Dermis microvascular lymphatic vessel endothelial cell (primary cell): ENCODE data around the gene CCDC47. TPM values are rescaled to one million over a fixed set of nuclear protein-coding genes. Genes with fewer than 3 reads are reported as not detected.

Experiments
- DNase-seq, 2 donors: peaks; one replicate each; pipeline versions ENCODE4 v3.0.0 to v3.0.0-alpha.2; 2010; ENCODE audit warnings: low read depth in 2 of 2
- total RNA-seq: library from RNA; depleted of rRNA; stranded (reverse); fragments of >200 nt; gene quantifications from 2 replicates; pipeline ENCODE4 v1.2.1, GENCODE V29; 2014

Gene CCDC47
- total RNA-seq, 1 donor from 2014 or later, result 65.2 TPM

- DNase-seq, result peak in 1 of 2 donors; percentile 73
Measured at GRCh38 chr17:63698886-63699637, 74.3 kb downstream of the CCDC47 start.

DNA sequence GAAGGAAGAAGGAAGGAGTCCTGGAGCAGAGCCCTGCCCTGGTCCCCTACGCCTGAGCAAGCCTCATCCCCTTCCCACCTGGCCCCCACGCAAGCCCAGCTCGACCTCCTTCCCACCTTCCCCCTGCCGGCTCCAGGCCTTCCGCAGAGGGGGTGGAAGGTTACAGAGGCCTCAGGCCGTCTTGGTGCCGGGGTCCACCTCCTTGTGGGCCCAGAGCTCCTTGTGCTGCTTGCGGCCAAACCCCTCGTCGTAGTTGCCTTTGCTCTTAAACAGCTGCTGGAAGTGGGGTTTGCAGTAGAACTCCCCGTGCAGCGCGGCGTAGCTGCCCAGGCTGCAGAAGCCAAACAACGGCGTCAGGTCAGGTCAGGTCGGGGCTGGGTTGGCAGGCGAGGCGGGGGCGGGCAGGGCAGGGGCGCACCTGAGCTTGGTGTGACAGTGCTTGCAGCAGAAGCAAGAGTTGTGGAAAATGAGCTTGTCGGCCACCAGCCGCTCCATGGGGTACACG lies 75.0 kb downstream of the CCDC47 start:
- DNase-seq, result no peak

GRCh38 chr17:63697341-63698286 lies 75.8 kb downstream of the CCDC47 start:
- DNase-seq, result peak in 1 of 2 donors; percentile 65

DNA sequence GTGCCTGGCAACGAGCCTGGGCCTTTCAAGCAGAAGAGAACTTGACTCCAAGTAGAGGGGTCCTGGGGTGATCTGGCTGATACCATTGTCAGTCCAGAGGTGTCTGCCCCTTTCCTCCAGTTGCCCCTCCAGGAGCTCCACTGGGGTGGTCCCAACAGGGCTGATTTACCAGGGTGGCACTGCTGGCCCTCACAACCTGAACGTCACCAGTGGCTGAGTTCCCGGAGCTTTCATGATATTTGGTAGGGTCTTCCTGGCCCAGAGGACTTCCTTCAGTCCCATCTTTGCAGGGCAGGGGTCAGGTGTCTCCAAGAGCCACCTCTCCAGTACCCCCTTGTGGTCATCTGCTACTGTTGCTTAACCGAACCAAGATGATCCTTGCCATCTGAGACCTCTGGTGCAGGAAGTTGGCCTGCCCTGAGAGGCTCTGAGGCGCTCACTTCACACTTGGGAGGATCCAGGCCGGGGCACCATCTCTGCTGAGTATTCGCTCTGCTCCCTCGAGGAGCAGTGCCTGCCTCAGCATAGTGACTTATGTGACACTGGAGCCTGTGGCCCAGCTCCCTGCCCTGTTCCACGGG lies 76.9 kb downstream of the CCDC47 start:
- peak in 1 of 2 donors; percentile 68 for DNase-seq

DNA sequence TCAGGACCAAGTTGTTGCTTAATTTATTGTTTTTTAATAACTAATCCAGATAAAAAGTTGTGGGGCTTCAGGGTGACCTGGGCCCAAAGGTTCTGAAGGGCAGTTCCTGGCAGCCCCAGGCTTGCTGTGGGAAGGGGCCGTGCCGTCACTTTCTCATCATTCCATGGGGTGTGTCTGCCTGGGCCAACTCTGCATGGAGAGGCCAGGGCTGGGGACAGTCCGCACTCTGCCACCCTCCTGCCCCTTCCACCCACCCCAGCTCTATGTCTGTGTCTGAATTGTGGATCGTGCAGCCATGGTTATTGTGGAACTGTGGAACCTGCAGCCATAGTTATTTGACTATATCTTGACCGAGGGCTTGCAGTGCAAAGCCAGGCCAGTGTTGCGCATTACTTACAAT lies 77.5 kb downstream of the CCDC47 start:
- no peak for DNase-seq

Other genes with a start within 250 kb of the CCDC47 start
- 25.3 and 36.0 TPM in 2 replicates for gene DCAF7, start 223.1 kb downstream of the CCDC47 start, total RNA-seq
- 14.8 TPM in 2 replicates for gene TACO1, start 172.7 kb downstream of the CCDC47 start, total RNA-seq
- 73.8 and 113 TPM in 2 replicates for gene MAP3K3, start 151.2 kb downstream of the CCDC47 start, total RNA-seq
- gene LIMD2, start 73.5 kb downstream of the CCDC47 start, total RNA-seq, result 18.0 and 51.6 TPM in 2 replicates
- gene STRADA, start 31.8 kb downstream of the CCDC47 start, total RNA-seq, result 19.6 and 34.6 TPM in 2 replicates
- 36.1 and 61.3 TPM in 2 replicates for gene DDX42, start 573 bp upstream of the CCDC47 start, total RNA-seq
- gene PSMC5, start 53.8 kb upstream of the CCDC47 start, total RNA-seq, result 66.0 and 84.6 TPM in 2 replicates
- 53.1 and 72.6 TPM in 2 replicates for gene FTSJ3, start 54.1 kb upstream of the CCDC47 start, total RNA-seq
- gene SMARCD2, start 69.1 kb upstream of the CCDC47 start, total RNA-seq, result 59.7 and 62.8 TPM in 2 replicates
- not detected in 2 replicates for gene CSH2, start 100.1 kb upstream of the CCDC47 start, total RNA-seq
- not detected in 2 replicates for gene GH2, start 108.3 kb upstream of the CCDC47 start, total RNA-seq
- gene CSH1, start 123.0 kb upstream of the CCDC47 start, total RNA-seq, result not detected in 2 replicates
- gene CSHL1, start 137.7 kb upstream of the CCDC47 start, total RNA-seq, result not detected in 2 replicates
- gene GH1, start 145.2 kb upstream of the CCDC47 start, total RNA-seq, result not detected in 2 replicates
- 0.51 and 3.0 TPM in 2 replicates for gene CD79B, start 158.7 kb upstream of the CCDC47 start, total RNA-seq
- gene SCN4A, start 199.3 kb upstream of the CCDC47 start, total RNA-seq, result 0.13 TPM in 1 of 2 replicates, not detected in the other
- gene PRR29, start 224.8 kb upstream of the CCDC47 start, total RNA-seq, result 0.51 and 0.76 TPM in 2 replicates
- 220 and 251 TPM in 2 replicates for gene ICAM2, start 247.0 kb upstream of the CCDC47 start, total RNA-seq